Measurements from ENCODE around the gene GNAI3.

GNAI3 gene

GRCh38 chr1:109637446-109637845 is 89.0 kb downstream of the GNAI3 start:
- DNase-seq (ENCODE audit: low read depth): no peak

GRCh38 chr1:109639063-109639840 is 90.8 kb downstream of the GNAI3 start:
- DNase-seq (ENCODE audit: low read depth): no peak

GRCh38 chr1:109639841-109640184 is 91.4 kb downstream of the GNAI3 start:
- DNase-seq (ENCODE audit: low read depth): no peak

GRCh38 chr1:109640285-109640865 is 92.0 kb downstream of the GNAI3 start:
- DNase-seq (ENCODE audit: low read depth): peak; percentile 70

GRCh38 chr1:109641078-109641740 is 92.8 kb downstream of the GNAI3 start:
- DNase-seq (ENCODE audit: low read depth): no peak

- no peak for DNase-seq (ENCODE audit: low read depth)
These were observed 93.4 kb downstream of the GNAI3 start for GRCh38 chr1:109641861-109642260.

- DNase-seq (ENCODE audit: low read depth): no peak
These were observed 94.2 kb downstream of the GNAI3 start for GRCh38 chr1:109642626-109643025.

- DNase-seq (ENCODE audit: low read depth): peak; percentile 62
These were observed 95.2 kb downstream of the GNAI3 start for GRCh38 chr1:109643385-109644230.

- no peak for DNase-seq (ENCODE audit: low read depth)
These were observed 96.3 kb downstream of the GNAI3 start for GRCh38 chr1:109644670-109645069.

- DNase-seq (ENCODE audit: low read depth): peak; percentile 61
These were observed 101.1 kb downstream of the GNAI3 start for GRCh38 chr1:109649491-109649914.

GRCh38 chr1:109650609-109651008 is 102.2 kb downstream of the GNAI3 start:
- DNase-seq (ENCODE audit: low read depth): peak; percentile 68

GRCh38 chr1:109652402-109652801 is 104.0 kb downstream of the GNAI3 start:
- DNase-seq (ENCODE audit: low read depth): no peak

GRCh38 chr1:109653306-109653705 is 104.9 kb downstream of the GNAI3 start:
- DNase-seq (ENCODE audit: low read depth): peak; percentile 51

GRCh38 chr1:109654519-109654918 is 106.1 kb downstream of the GNAI3 start:
- no peak for DNase-seq (ENCODE audit: low read depth)

GRCh38 chr1:109655615-109656519 is 107.5 kb downstream of the GNAI3 start, which contains the start of gene GSTM4:
Gene GSTM4 (plus strand): TSS chr1:109656099. CDS start chr1:109656390, 291 bp downstream.
- peak; percentile 81 for DNase-seq (ENCODE audit: low read depth)

- DNase-seq (ENCODE audit: low read depth): no peak
These were observed 109.0 kb downstream of the GNAI3 start for GRCh38 chr1:109657395-109657794.

- DNase-seq (ENCODE audit: low read depth): no peak
These were observed 109.6 kb downstream of the GNAI3 start for GRCh38 chr1:109657970-109658369.

- DNase-seq (ENCODE audit: low read depth): no peak
These were observed 110.2 kb downstream of the GNAI3 start for GRCh38 chr1:109658533-109659042.

- DNase-seq (ENCODE audit: low read depth): no peak
These were observed 110.7 kb downstream of the GNAI3 start for GRCh38 chr1:109659145-109659544.

GRCh38 chr1:109659997-109660690 is 111.7 kb downstream of the GNAI3 start:
- DNase-seq (ENCODE audit: low read depth): no peak

Measured in EH (cell line).